ENCODE results near the gene BCL11A. TPM values are rescaled to one million over a fixed set of nuclear protein-coding genes. Genes with fewer than 3 reads are reported as not detected.

Gene BCL11A
- polyA plus RNA-seq, 3 donors: 8.7 to 15.6 (median 11.1) TPM

DNA sequence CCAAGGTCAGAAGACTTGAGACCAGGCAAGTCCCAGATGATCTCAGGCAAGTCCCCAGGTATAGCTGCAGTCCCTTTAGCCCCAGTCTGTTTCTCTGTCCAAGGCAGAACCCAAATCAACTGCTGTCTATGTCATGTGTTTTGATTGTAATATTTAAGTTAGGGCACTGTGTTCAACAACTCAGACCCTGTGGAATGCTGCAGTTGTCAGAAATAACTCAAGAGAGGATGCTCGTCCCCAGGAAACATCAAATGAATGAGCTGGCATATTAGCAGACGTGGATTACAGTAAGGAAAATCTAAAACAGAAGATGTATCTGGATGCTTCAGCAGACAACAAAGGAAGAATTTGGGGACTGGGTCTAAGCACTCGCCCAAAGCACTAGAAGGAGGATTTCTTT, 70.1 kb downstream of the BCL11A start:
- no peak for DNase-seq
- Mint-ChIP-seq H3K27me3 (ENCODE audit: low read depth in 3 of 3) (no peaks in the 10 kb centered on the region), H3K36me3 (peaks cover 5 to 14% of the 10 kb centered on the region in 2 donors), H3K4me3 (peak overlapping the region; percentile 63 to 98), H3K4me1 (peaks cover 87% of the 10 kb centered on the region), H3K9me3 (no peaks in the 10 kb centered on the region), H3K27ac (peak overlapping the region; percentile 95 to 99 (median 97))
- H3K27me3 ChIP-seq (ENCODE audit: control insufficient read depth in 2 of 2, insufficient read depth in 2 of 2, low read length in 2 of 2): no peaks in the 10 kb centered on the region
- peak overlapping the region; percentile 56 for H3K9ac ChIP-seq (ENCODE audit: insufficient read depth, low read length, poor library complexity, severe bottlenecking)
- H4K20me1 ChIP-seq (ENCODE audit: insufficient read depth, low read length): no peaks in the 10 kb centered on the region
- H3K36me3 ChIP-seq (replicated peaks in 1 of 2; ENCODE audit: control insufficient read depth in 1 of 2, insufficient read depth in 2 of 2, low read length in 2 of 2): no peaks in the 10 kb centered on the region
- TF ChIP-seq, protein P1, sequence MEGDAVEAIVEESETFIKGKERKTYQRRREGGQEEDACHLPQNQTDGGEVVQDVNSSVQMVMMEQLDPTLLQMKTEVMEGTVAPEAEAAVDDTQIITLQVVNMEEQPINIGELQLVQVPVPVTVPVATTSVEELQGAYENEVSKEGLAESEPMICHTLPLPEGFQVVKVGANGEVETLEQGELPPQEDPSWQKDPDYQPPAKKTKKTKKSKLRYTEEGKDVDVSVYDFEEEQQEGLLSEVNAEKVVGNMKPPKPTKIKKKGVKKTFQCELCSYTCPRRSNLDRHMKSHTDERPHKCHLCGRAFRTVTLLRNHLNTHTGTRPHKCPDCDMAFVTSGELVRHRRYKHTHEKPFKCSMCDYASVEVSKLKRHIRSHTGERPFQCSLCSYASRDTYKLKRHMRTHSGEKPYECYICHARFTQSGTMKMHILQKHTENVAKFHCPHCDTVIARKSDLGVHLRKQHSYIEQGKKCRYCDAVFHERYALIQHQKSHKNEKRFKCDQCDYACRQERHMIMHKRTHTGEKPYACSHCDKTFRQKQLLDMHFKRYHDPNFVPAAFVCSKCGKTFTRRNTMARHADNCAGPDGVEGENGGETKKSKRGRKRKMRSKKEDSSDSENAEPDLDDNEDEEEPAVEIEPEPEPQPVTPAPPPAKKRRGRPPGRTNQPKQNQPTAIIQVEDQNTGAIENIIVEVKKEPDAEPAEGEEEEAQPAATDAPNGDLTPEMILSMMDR (IDR thresholded peaks at IDR 0.05): no peak
- peak overlapping the region; percentile 82 to 94 for H3K27ac ChIP-seq (ENCODE audit: low read depth in 1 of 2, low read length in 2 of 2)
- H2AFZ ChIP-seq (ENCODE audit: insufficient read depth, low read depth, low read length, poor library complexity, severe bottlenecking): no peak overlapping the region
- H3K9me3 ChIP-seq (replicated peaks in 1 of 2; ENCODE audit: control insufficient read depth in 1 of 2, insufficient read depth in 1 of 2, low read length in 2 of 2): no peaks in the 10 kb centered on the region
- H3K79me2 ChIP-seq (ENCODE audit: insufficient read depth, low read length): peaks cover 82% of the 10 kb centered on the region
- H3K4me3 ChIP-seq (replicated peaks in 1 of 3; ENCODE audit: low read depth in 2 of 3, low read length in 3 of 3): peak overlapping the region in 2 of 3 experiments; percentile 28 to 57
- intact Hi-C loops (cut with micrococcal nuclease): loop anchor here in 1 of 2 donors (10.0 kb wide), 1 partner anchor 71 kb away; the partner anchor contains the start of gene BCL11A
- H3K4me2 ChIP-seq (replicated peaks; ENCODE audit: extremely low read depth, low read length, poor library complexity, severe bottlenecking): peak overlapping the region; percentile 65
- peaks cover 59 to 65% of the 10 kb centered on the region in 2 donors for H3K4me1 ChIP-seq (ENCODE audit: control insufficient read depth in 1 of 2, insufficient read depth in 2 of 2, low read length in 2 of 2)
- 25% methylated on average over 2 of the region's 3 CpGs for WGBS (ENCODE audit: insufficient coverage)

DNA sequence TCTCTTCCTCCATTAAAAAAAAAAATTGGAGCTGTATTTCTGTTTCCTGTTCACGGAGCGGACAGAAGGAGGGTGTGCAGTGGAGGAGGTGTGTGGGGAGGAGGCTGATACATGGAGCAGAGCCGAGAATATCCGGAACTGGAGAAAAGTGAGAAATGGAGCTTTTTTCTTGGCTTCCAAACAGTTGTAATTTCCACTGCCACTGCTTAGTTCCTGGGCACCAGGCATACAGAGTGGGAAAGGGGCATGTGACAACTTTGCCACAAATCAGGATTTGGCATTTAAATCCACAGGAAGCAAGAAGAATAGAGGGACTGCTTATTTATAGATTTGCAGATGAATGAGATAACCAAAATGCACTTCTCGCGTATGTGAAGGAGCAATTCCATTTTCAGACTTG, 71.2 kb downstream of the BCL11A start:
- Histone ChIP-seq H3K9me3 (replicated peaks in 1 of 2; ENCODE audit: control insufficient read depth in 1 of 2, insufficient read depth in 1 of 2, low read length in 2 of 2) (no peaks in the 10 kb centered on the region), H3K27me3 (ENCODE audit: control insufficient read depth in 2 of 2, insufficient read depth in 2 of 2, low read length in 2 of 2) (no peaks in the 10 kb centered on the region), H3K4me1 (ENCODE audit: control insufficient read depth in 1 of 2, insufficient read depth in 2 of 2, low read length in 2 of 2) (peaks cover 59 to 64% of the 10 kb centered on the region in 2 donors), H3K4me2 (replicated peaks; ENCODE audit: extremely low read depth, low read length, poor library complexity, severe bottlenecking) (peak overlapping the region; percentile 40), H3K4me3 (replicated peaks in 1 of 3; ENCODE audit: low read depth in 2 of 3, low read length in 3 of 3) (peak overlapping the region in 2 of 3 experiments; percentile 13 to 57), H4K20me1 (ENCODE audit: insufficient read depth, low read length) (no peaks in the 10 kb centered on the region), H3K79me2 (ENCODE audit: insufficient read depth, low read length) (peaks cover 83% of the 10 kb centered on the region), H3K36me3 (replicated peaks in 1 of 2; ENCODE audit: control insufficient read depth in 1 of 2, insufficient read depth in 2 of 2, low read length in 2 of 2) (no peaks in the 10 kb centered on the region), H3K9ac (ENCODE audit: insufficient read depth, low read length, poor library complexity, severe bottlenecking) (peak overlapping the region; percentile 19), H3K27ac (ENCODE audit: low read depth in 1 of 2, low read length in 2 of 2) (peak overlapping the region; percentile 6 to 94), H2AFZ (ENCODE audit: insufficient read depth, low read depth, low read length, poor library complexity, severe bottlenecking) (peak overlapping the region; percentile 60)
- Mint-ChIP-seq H3K4me1 (peaks cover 84% of the 10 kb centered on the region), H3K27me3 (ENCODE audit: low read depth in 3 of 3) (no peaks in the 10 kb centered on the region), H3K27ac (peak overlapping the region; percentile 68 to 99 (median 95)), H3K4me3 (peak overlapping the region; percentile 75 to 91), H3K36me3 (peaks cover 12 to 14% of the 10 kb centered on the region in 2 donors), H3K9me3 (no peaks in the 10 kb centered on the region)
- 0% methylated on average over 4 of the region's 6 CpGs for WGBS (ENCODE audit: insufficient coverage)
- intact Hi-C loops (cut with micrococcal nuclease): loop anchor here in 1 of 2 donors (10.0 kb wide), 1 partner anchor 73 kb away; the partner anchor contains the start of gene BCL11A
- DNase-seq: no peak
- TF ChIP-seq, protein P1 (IDR thresholded peaks at IDR 0.05): no peak
